Smooth muscle cell (in vitro differentiated cells): ENCODE measurements around the gene XRN2. TPM values are rescaled to one million over a fixed set of nuclear protein-coding genes. Genes with fewer than 3 reads are reported as not detected.

Source experiments
- DNase-seq: peaks from one replicate; lab custom pipeline; 2025; ENCODE audit not compliant: unreplicated experiment; lab: John Stamatoyannopoulos, UW
- H2AFZ ChIP-seq: fragments of 200-600 bp; sonication (generic); 2 replicates; pipeline ENCODE4 v1.6.0; 2016; ENCODE audit warnings: antibody characterized with exemption, low read depth, mild to moderate bottlenecking
- H3F3A ChIP-seq: fragments of 200-600 bp; sonication (generic); 2 replicates; pipeline ENCODE4 v1.6.0; 2017; ENCODE audit warnings: antibody characterized with exemption, low read depth
- H3K27ac ChIP-seq: fragments of 200-600 bp; sonication (generic); 2 replicates; pipeline ENCODE4 v1.5.1; 2016; ENCODE audit warnings: low read depth, mild to moderate bottlenecking
- H3K27me3 ChIP-seq: fragments of 200-600 bp; sonication (generic); 2 replicates; pipeline ENCODE4 v1.6.1; 2016; ENCODE audit warnings: low read depth, mild to moderate bottlenecking
- H3K36me3 ChIP-seq: fragments of 200-600 bp; sonication (generic); 2 replicates; pipeline ENCODE4 v1.5.1; 2016; ENCODE audit warnings: low read depth
- H3K4me1 ChIP-seq: fragments of 200-600 bp; sonication (generic); 2 replicates; pipeline ENCODE4 v1.5.1; 2016; ENCODE audit warnings: low read depth
- H3K4me2 ChIP-seq: fragments of 200-600 bp; sonication (generic); 2 replicates; pipeline ENCODE4 v1.6.0; 2016; ENCODE audit warnings: mild to moderate bottlenecking
- H3K4me3 ChIP-seq: fragments of 200-600 bp; sonication (generic); 2 replicates; pipeline ENCODE4 v1.5.1; 2016; ENCODE audit warnings: mild to moderate bottlenecking
- H3K79me2 ChIP-seq: fragments of 200-600 bp; sonication (generic); 2 replicates; pipeline ENCODE4 v1.6.0; 2016; ENCODE audit warnings: low read depth, mild to moderate bottlenecking
- H3K9ac ChIP-seq: fragments of 200-600 bp; sonication (generic); 2 replicates; pipeline ENCODE4 v1.6.0; 2016; ENCODE audit warnings: low read depth
- H3K9me3 ChIP-seq: fragments of 200-600 bp; sonication (generic); replicated peaks from 2 replicates; pipeline ENCODE4 v1.5.1; 2016; ENCODE audit warnings: low read depth
- H4K20me1 ChIP-seq: fragments of 200-600 bp; sonication (generic); 2 replicates; pipeline ENCODE4 v1.6.0; 2016; ENCODE audit warnings: low read depth
- CTCF ChIP-seq: fragments of 200-600 bp; sonication (generic); IDR thresholded peaks from 2 replicates; pipeline ENCODE4 v1.5.1; 2017; ENCODE audit warnings: borderline replicate concordance, mild to moderate bottlenecking, antibody characterized with exemption; ENCODE audit not compliant: insufficient read depth, poor library complexity, severe bottlenecking
- WGBS: methylation state at CpG from one replicate; pipeline ENCODE4 v1.1.7; 2016; ENCODE audit warnings: low lambda C conversion rate; 5-methylcytosine and 5-hydroxymethylcytosine counted together
- polyA plus RNA-seq: library from polyadenylated mRNA; unstranded; fragments of >200 nt; fragmentation: Nextera tagmentation; extraction: Ambion mirVana; gene quantifications from 2 replicates; pipeline ENCODE4 v1.2.1, GENCODE V29; 2016
- total RNA-seq: library from RNA; depleted of rRNA; stranded (reverse); fragments of >200 nt; gene quantifications from 2 replicates; pipeline ENCODE4 v1.2.3, GENCODE V29; 2014

XRN2 gene
- total and polyA plus RNA-seq, 2 experiments from 2014 or later: 43.4 to 83.7 TPM

- no peak for TF ChIP-seq CTCF
- Histone ChIP-seq H3K27me3 (peaks cover 6% of the 10 kb centered on the region), H3K4me3 (no peak overlapping the region), H2AFZ (no peak overlapping the region), H3K4me1 (no peaks in the 10 kb centered on the region), H4K20me1 (no peaks in the 10 kb centered on the region), H3K9ac (no peak overlapping the region), H3K79me2 (no peaks in the 10 kb centered on the region), H3K27ac (no peak overlapping the region), H3K9me3 (no peaks in the 10 kb centered on the region), H3F3A (no peaks in the 10 kb centered on the region), H3K4me2 (no peak overlapping the region), H3K36me3 (no peaks in the 10 kb centered on the region)
- WGBS: 91% methylated on average over 8 of the region's 8 CpGs
- no peak for DNase-seq
These were observed 29.3 kb upstream of the XRN2 start for GRCh38 chr20:21273755-21274386.

- Histone ChIP-seq H3K9me3 (no peaks in the 10 kb centered on the region), H3K9ac (no peak overlapping the region), H3K4me3 (no peak overlapping the region), H3K4me2 (no peak overlapping the region), H2AFZ (no peak overlapping the region), H3K27me3 (peaks cover 27% of the 10 kb centered on the region), H4K20me1 (no peaks in the 10 kb centered on the region), H3K4me1 (no peaks in the 10 kb centered on the region), H3K27ac (no peak overlapping the region), H3K79me2 (no peaks in the 10 kb centered on the region), H3F3A (no peaks in the 10 kb centered on the region), H3K36me3 (no peaks in the 10 kb centered on the region)
- TF ChIP-seq CTCF: no peak
- no peak for DNase-seq
- 93% methylated on average over 2 of the region's 2 CpGs for WGBS
These were observed 24.3 kb upstream of the XRN2 start for GRCh38 chr20:21278829-21279228.

- no peaks in the 10 kb centered on the region for H3K9me3 ChIP-seq
- WGBS: 59% methylated on average over 7 of the region's 7 CpGs
- no peak for DNase-seq
- H3K36me3 ChIP-seq: no peaks in the 10 kb centered on the region
- peaks cover 27% of the 10 kb centered on the region for H3K27me3 ChIP-seq
- H3K4me3 ChIP-seq: no peak overlapping the region
- H3K4me2 ChIP-seq: no peak overlapping the region
- H3K79me2 ChIP-seq: no peaks in the 10 kb centered on the region
- TF ChIP-seq CTCF: no peak
- H3K27ac ChIP-seq: no peak overlapping the region
- H3F3A ChIP-seq: no peaks in the 10 kb centered on the region
- H3K9ac ChIP-seq: no peak overlapping the region
- no peaks in the 10 kb centered on the region for H4K20me1 ChIP-seq
- no peak overlapping the region for H2AFZ ChIP-seq
- H3K4me1 ChIP-seq: no peaks in the 10 kb centered on the region
These were observed 23.2 kb upstream of the XRN2 start for GRCh38 chr20:21279706-21280521.

- H2AFZ ChIP-seq: no peak overlapping the region
- H3K27me3 ChIP-seq: peaks cover 27% of the 10 kb centered on the region
- no peak overlapping the region for H3K4me2 ChIP-seq
- 82% methylated on average over 3 of the region's 3 CpGs for WGBS
- no peaks in the 10 kb centered on the region for H3K79me2 ChIP-seq
- no peaks in the 10 kb centered on the region for H3K9me3 ChIP-seq
- no peaks in the 10 kb centered on the region for H4K20me1 ChIP-seq
- H3K27ac ChIP-seq: no peak overlapping the region
- no peak overlapping the region for H3K9ac ChIP-seq
- no peaks in the 10 kb centered on the region for H3F3A ChIP-seq
- no peaks in the 10 kb centered on the region for H3K4me1 ChIP-seq
- H3K36me3 ChIP-seq: no peaks in the 10 kb centered on the region
- no peak overlapping the region for H3K4me3 ChIP-seq
- DNase-seq: no peak
- TF ChIP-seq CTCF: no peak
These were observed 22.6 kb upstream of the XRN2 start for GRCh38 chr20:21280522-21281016.
